ENCODE results near the gene TMEM154. TPM values are rescaled to one million over a fixed set of nuclear protein-coding genes. Genes with fewer than 3 reads are reported as not detected.

Gene TMEM154
- total RNA-seq, 3 donors from 2014 or later (not counting 1 experiment from before 2014, with no cell fraction given) = 9.8 to 45.4 (median 10.5) TPM

GRCh38 chr4:152591396-152591795, 88.4 kb downstream of the TMEM154 start:
- DNase-seq (peak in 1 of 2 donors; percentile 38), ATAC-seq (peak in 1 of 3 donors; percentile 61)
- H3K9me3 ChIP-seq (ENCODE audit: control insufficient read depth, insufficient read depth, low read length) = no peaks in the 10 kb centered on the region
- H3K9me3 Mint-ChIP-seq = no peaks in the 10 kb centered on the region
- no peaks in the 10 kb centered on the region for H3K36me3 ChIP-seq (ENCODE audit: control insufficient read depth, insufficient read depth, low read length)
- no peak overlapping the region for H3K27ac Mint-ChIP-seq
- no peak overlapping the region for H3K27ac ChIP-seq (ENCODE audit: low read length)
- no peaks in the 10 kb centered on the region for H3K4me1 ChIP-seq (ENCODE audit: control insufficient read depth, insufficient read depth, low read length)
- 29% methylated on average over 13 of the region's 13 CpGs for WGBS (ENCODE audit: insufficient coverage)
- intact Hi-C loops (cut with micrococcal nuclease) = no loop called here
- peaks cover 8% of the 10 kb centered on the region in 2 donors for H3K4me1 Mint-ChIP-seq
- no peaks in the 10 kb centered on the region for H3K36me3 Mint-ChIP-seq
- TF ChIP-seq CTCF (IDR thresholded peaks at IDR 0.05) = no peak
- H3K27me3 Mint-ChIP-seq (ENCODE audit: low read depth in 2 of 2) = peaks cover 28 to 38% of the 10 kb centered on the region in 2 donors
- no peak overlapping the region for H3K4me3 Mint-ChIP-seq
- no peak overlapping the region for H3K4me3 ChIP-seq (ENCODE audit: low read length)
- H3K27me3 ChIP-seq (ENCODE audit: control insufficient read depth, insufficient read depth, low read length) = peaks cover 3% of the 10 kb centered on the region

GRCh38 chr4:152590179-152591031, 89.4 kb downstream of the TMEM154 start:
- no peak for DNase-seq
- Mint-ChIP-seq H3K4me1 (peaks cover 8% of the 10 kb centered on the region in 2 donors), H3K27me3 (ENCODE audit: low read depth in 2 of 2) (peaks cover 28 to 34% of the 10 kb centered on the region in 2 donors), H3K9me3 (no peaks in the 10 kb centered on the region), H3K36me3 (no peaks in the 10 kb centered on the region), H3K27ac (no peak overlapping the region), H3K4me3 (no peak overlapping the region)
- ATAC-seq = no peak
- H3K27ac ChIP-seq (ENCODE audit: low read length) = no peak overlapping the region
- TF ChIP-seq CTCF (IDR thresholded peaks at IDR 0.05) = no peak
- H3K27me3 ChIP-seq (ENCODE audit: control insufficient read depth, insufficient read depth, low read length) = peaks cover 3% of the 10 kb centered on the region
- 83% methylated on average over 4 of the region's 4 CpGs for WGBS (ENCODE audit: insufficient coverage)
- H3K4me1 ChIP-seq (ENCODE audit: control insufficient read depth, insufficient read depth, low read length) = no peaks in the 10 kb centered on the region
- H3K9me3 ChIP-seq (ENCODE audit: control insufficient read depth, insufficient read depth, low read length) = no peaks in the 10 kb centered on the region
- no peaks in the 10 kb centered on the region for H3K36me3 ChIP-seq (ENCODE audit: control insufficient read depth, insufficient read depth, low read length)
- intact Hi-C loops (cut with micrococcal nuclease) = no loop called here
- H3K4me3 ChIP-seq (ENCODE audit: low read length) = no peak overlapping the region

- Mint-ChIP-seq H3K27me3 (ENCODE audit: low read depth in 2 of 2) (peaks cover 24 to 32% of the 10 kb centered on the region in 2 donors), H3K4me1 (peaks cover 8% of the 10 kb centered on the region in 2 donors), H3K9me3 (no peaks in the 10 kb centered on the region), H3K27ac (no peak overlapping the region), H3K36me3 (no peaks in the 10 kb centered on the region), H3K4me3 (no peak overlapping the region)
- Histone ChIP-seq H3K36me3 (ENCODE audit: control insufficient read depth, insufficient read depth, low read length) (no peaks in the 10 kb centered on the region), H3K27ac (ENCODE audit: low read length) (no peak overlapping the region), H3K9me3 (ENCODE audit: control insufficient read depth, insufficient read depth, low read length) (no peaks in the 10 kb centered on the region), H3K4me1 (ENCODE audit: control insufficient read depth, insufficient read depth, low read length) (no peaks in the 10 kb centered on the region), H3K4me3 (ENCODE audit: low read length) (no peak overlapping the region), H3K27me3 (ENCODE audit: control insufficient read depth, insufficient read depth, low read length) (peaks cover 3% of the 10 kb centered on the region)
- WGBS (ENCODE audit: insufficient coverage) = 62% methylated on average over 3 of the region's 4 CpGs
- no peak for ATAC-seq
- intact Hi-C loops (cut with micrococcal nuclease) = no loop called here
- DNase-seq = no peak
- TF ChIP-seq CTCF (IDR thresholded peaks at IDR 0.05) = no peak
These were observed 90.9 kb downstream of the TMEM154 start for GRCh38 chr4:152588869-152589268.

All from natural killer cell (primary cell).